IPS-15b (cell line): ENCODE data around the gene TGM5.
A peak's percentile ranks its signal among the peaks of the same experiment; 100 is the strongest.

Experiments used
- H3K27me3 ChIP-seq: one replicate; pipeline ENCODE4 v1.6.1; 2013; ENCODE audit warnings: low read length; ENCODE audit not compliant: control insufficient read depth, insufficient read depth
- H3K36me3 ChIP-seq: one replicate; pipeline ENCODE4 v1.6.1; 2013; ENCODE audit warnings: low read length; ENCODE audit not compliant: control insufficient read depth, insufficient read depth
- H3K4me1 ChIP-seq: one replicate; pipeline ENCODE4 v1.6.1; 2013; ENCODE audit warnings: mild to moderate bottlenecking, low read length; ENCODE audit not compliant: control insufficient read depth, insufficient read depth
- H3K4me3 ChIP-seq: one replicate; pipeline ENCODE4 v1.5.1; 2013; ENCODE audit warnings: low read depth, low read length
- H3K9ac ChIP-seq: one replicate; pipeline ENCODE4 v1.6.1; 2013; ENCODE audit warnings: low read depth, mild to moderate bottlenecking, low read length
- H3K9me3 ChIP-seq: one replicate; pipeline ENCODE4 v1.6.1; 2013; ENCODE audit warnings: mild to moderate bottlenecking, low read length; ENCODE audit not compliant: control insufficient read depth, insufficient read depth

Gene TGM5

GRCh38 chr15:43286074-43286473 is 19.3 kb upstream of the TGM5 start:
- Histone ChIP-seq H3K27me3 (no peaks in the 10 kb centered on the region), H3K4me1 (no peaks in the 10 kb centered on the region), H3K9me3 (no peaks in the 10 kb centered on the region), H3K36me3 (no peaks in the 10 kb centered on the region), H3K4me3 (no peak overlapping the region), H3K9ac (no peak overlapping the region)

- H3K4me3 ChIP-seq = no peak overlapping the region
- no peaks in the 10 kb centered on the region for H3K27me3 ChIP-seq
- H3K36me3 ChIP-seq = no peaks in the 10 kb centered on the region
- peak overlapping the region; percentile 26 for H3K9ac ChIP-seq
- no peaks in the 10 kb centered on the region for H3K9me3 ChIP-seq
- no peaks in the 10 kb centered on the region for H3K4me1 ChIP-seq
Measured at GRCh38 chr15:43285609-43286037, 18.9 kb upstream of the TGM5 start.

GRCh38 chr15:43283526-43283925 is 16.8 kb upstream of the TGM5 start:
- Histone ChIP-seq H3K9me3 (no peaks in the 10 kb centered on the region), H3K9ac (no peak overlapping the region), H3K4me3 (no peak overlapping the region), H3K4me1 (no peaks in the 10 kb centered on the region), H3K27me3 (no peaks in the 10 kb centered on the region), H3K36me3 (no peaks in the 10 kb centered on the region)

GRCh38 chr15:43281926-43282602 is 15.3 kb upstream of the TGM5 start:
- no peak overlapping the region for H3K9ac ChIP-seq
- H3K36me3 ChIP-seq = no peaks in the 10 kb centered on the region
- no peaks in the 10 kb centered on the region for H3K4me1 ChIP-seq
- no peaks in the 10 kb centered on the region for H3K27me3 ChIP-seq
- H3K9me3 ChIP-seq = no peaks in the 10 kb centered on the region
- no peak overlapping the region for H3K4me3 ChIP-seq

GRCh38 chr15:43280996-43281395 is 14.3 kb upstream of the TGM5 start:
- Histone ChIP-seq H3K36me3 (no peaks in the 10 kb centered on the region), H3K9ac (no peak overlapping the region), H3K4me1 (no peaks in the 10 kb centered on the region), H3K27me3 (no peaks in the 10 kb centered on the region), H3K4me3 (no peak overlapping the region), H3K9me3 (no peaks in the 10 kb centered on the region)

- Histone ChIP-seq H3K9ac (no peak overlapping the region), H3K9me3 (no peaks in the 10 kb centered on the region), H3K36me3 (no peaks in the 10 kb centered on the region), H3K27me3 (no peaks in the 10 kb centered on the region), H3K4me1 (no peaks in the 10 kb centered on the region), H3K4me3 (no peak overlapping the region)
Measured at GRCh38 chr15:43279496-43279895, 12.8 kb upstream of the TGM5 start.

- H3K4me3 ChIP-seq = no peak overlapping the region
- H3K9ac ChIP-seq = no peak overlapping the region
- no peaks in the 10 kb centered on the region for H3K27me3 ChIP-seq
- no peaks in the 10 kb centered on the region for H3K9me3 ChIP-seq
- no peaks in the 10 kb centered on the region for H3K36me3 ChIP-seq
- H3K4me1 ChIP-seq = no peaks in the 10 kb centered on the region
Measured at GRCh38 chr15:43278869-43279268, 12.1 kb upstream of the TGM5 start.

GRCh38 chr15:43277901-43278300 is 11.2 kb upstream of the TGM5 start:
- Histone ChIP-seq H3K9ac (no peak overlapping the region), H3K36me3 (no peaks in the 10 kb centered on the region), H3K9me3 (no peaks in the 10 kb centered on the region), H3K27me3 (no peaks in the 10 kb centered on the region), H3K4me3 (no peak overlapping the region), H3K4me1 (no peaks in the 10 kb centered on the region)

- no peaks in the 10 kb centered on the region for H3K36me3 ChIP-seq
- no peaks in the 10 kb centered on the region for H3K9me3 ChIP-seq
- H3K9ac ChIP-seq = no peak overlapping the region
- H3K4me1 ChIP-seq = no peaks in the 10 kb centered on the region
- no peaks in the 10 kb centered on the region for H3K27me3 ChIP-seq
- H3K4me3 ChIP-seq = no peak overlapping the region
Measured at GRCh38 chr15:43277231-43277823, 10.6 kb upstream of the TGM5 start.

GRCh38 chr15:43276563-43277200 is 10.0 kb upstream of the TGM5 start:
- no peaks in the 10 kb centered on the region for H3K4me1 ChIP-seq

GRCh38 chr15:43275740-43276562 is 9.2 kb upstream of the TGM5 start:
- no peak overlapping the region for H3K4me3 ChIP-seq
- H3K9me3 ChIP-seq = no peaks in the 10 kb centered on the region
- no peaks in the 10 kb centered on the region for H3K27me3 ChIP-seq
- no peak overlapping the region for H3K9ac ChIP-seq
- no peaks in the 10 kb centered on the region for H3K36me3 ChIP-seq
- H3K4me1 ChIP-seq = no peaks in the 10 kb centered on the region

More at GRCh38 chr15:43276563-43277200, 10.0 kb upstream of the TGM5 start:
- Histone ChIP-seq H3K9me3 (no peaks in the 10 kb centered on the region), H3K27me3 (no peaks in the 10 kb centered on the region), H3K9ac (no peak overlapping the region), H3K36me3 (no peaks in the 10 kb centered on the region), H3K4me3 (no peak overlapping the region)
